Measurements from ENCODE around the gene SMG6. TPM values are rescaled to one million over a fixed set of nuclear protein-coding genes. Genes with fewer than 3 reads are reported as not detected.

The SMG6 gene
- total and polyA plus RNA-seq, 2 donors (not counting 3 experiments of a cell fraction or from before 2014, with no cell fraction given), result 40.1 to 42.2 TPM

- H4K20me1 ChIP-seq (replicated peaks; ENCODE audit: control insufficient read depth, extremely low read depth, insufficient read depth, low read length), result no peaks in the 10 kb centered on the region
- H3K9ac ChIP-seq (replicated peaks; ENCODE audit: extremely low read depth, insufficient read depth, low read length), result peak overlapping the region; percentile 75
- H3K4me1 ChIP-seq (ENCODE audit: control insufficient read depth, extremely low read depth, insufficient read depth, low read length), result peaks cover 16% of the 10 kb centered on the region
- H3K27me3 ChIP-seq (ENCODE audit: control insufficient read depth in 2 of 2, insufficient read depth in 2 of 2, low read length in 2 of 2), result no peaks in the 10 kb centered on the region
- H3K36me3 ChIP-seq (ENCODE audit: control insufficient read depth in 2 of 2, extremely low read depth in 1 of 2, insufficient read depth in 2 of 2, low read length in 2 of 2), result peaks cover 14 to 19% of the 10 kb centered on the region in 2 experiments
- no peaks in the 10 kb centered on the region for H3K9me1 ChIP-seq (replicated peaks; ENCODE audit: control insufficient read depth, extremely low read depth, insufficient read depth, low read length)
- TF ChIP-seq GATA2 (IDR thresholded peaks at IDR 0.05; ENCODE audit: insufficient read depth, insufficient read length, low read depth, low read length) (no peak), MYC (IDR thresholded peaks at IDR 0.05; ENCODE audit: low read depth, low read length) (no peak), EZH2 (IDR thresholded peaks at IDR 0.05; ENCODE audit: borderline replicate concordance, low read depth, low read length, severe bottlenecking) (no peak), CTCF (IDR thresholded peaks at IDR 0.05; ENCODE audit: extremely low read depth in 1 of 2, insufficient read depth in 1 of 2, low read depth in 1 of 2, low read length in 2 of 2) (no peak), JUN (IDR thresholded peaks at IDR 0.05; ENCODE audit: borderline replicate concordance, insufficient read depth, insufficient read length, low read depth) (no peak), MAX (IDR thresholded peaks at IDR 0.05; ENCODE audit: insufficient read depth, insufficient read length) (no peak), POLR2A (IDR thresholded peaks at IDR 0.05; ENCODE audit: low read depth, low read length) (no peak)
- peak overlapping the region; percentile 56 to 85 (median 72) for H3K4me3 ChIP-seq (replicated peaks in 1 of 3; ENCODE audit: insufficient read depth in 1 of 3, low read depth in 1 of 3, low read length in 3 of 3)
- intact Hi-C loops (cut with micrococcal nuclease), result loop anchor here (1.0 to 10.0 kb wide), 5 partner anchors 24 to 621 kb away; partner anchors contain the start of genes MNT, SMG6, SRR and TLCD2
- TSS peak; percentile 46 for BruUV-seq (replicated peaks)
- peak overlapping the region; percentile 82 for H2AFZ ChIP-seq (ENCODE audit: low read depth, low read length)
- dilution Hi-C loops (cut with MboI; ENCODE audit: extremely low pct_ligation_motif_present, low sequenced_read_pairs), result no loop called here
- peak overlapping the region; percentile 84 for H3K4me2 ChIP-seq (ENCODE audit: insufficient read depth, low read length)
- ChIA-PET CTCF (interaction anchor here (0.7 to 5.4 kb wide), 8 partner anchors 17 to 281 kb away, joined by 3 to 42 read pairs (median 6); partner anchors contain the start of gene HIC1), POLR2A (interaction anchor here (0.9 to 1.5 kb wide), 3 partner anchors 9 to 66 kb away, joined by 3 to 5 read pairs (median 4); no protein-coding TSS in a partner anchor)
- H3K79me2 ChIP-seq (ENCODE audit: control insufficient read depth, insufficient read depth, low read length), result peaks cover 34% of the 10 kb centered on the region
- no peak for DNase-seq (ENCODE audit: low read depth, low spot score)
- no peak for FAIRE-seq
- H3K27ac ChIP-seq (ENCODE audit: insufficient read depth, low read depth, low read length), result peak overlapping the region; percentile 26
- no peaks in the 10 kb centered on the region for H3K9me3 ChIP-seq (replicated peaks; ENCODE audit: control insufficient read depth, insufficient read depth, low read length)
Observed at GRCh38 chr17:2335726-2336214, 32.2 kb upstream of the SMG6 start.
